PFSK-1 (cell line): ENCODE data around the gene SKIC2.

Experiments used
- REST ChIP-seq, 2 experiments: IDR thresholded peaks; 2 replicates each; pipeline versions ENCODE4 v1.6.1 to v1.8.0; 2011 to 2012; ENCODE audit warnings: low read depth in 2 of 2, low read length in 2 of 2, control low read depth in 1 of 2, inconsistent platforms in 1 of 2, mild to moderate bottlenecking in 1 of 2, moderate library complexity in 1 of 2; ENCODE audit not compliant: insufficient read depth in 1 of 2
- TAF1 ChIP-seq: IDR thresholded peaks from 2 replicates; pipeline ENCODE4 v1.6.1; 2012; ENCODE audit warnings: low read length, control low read depth, borderline replicate concordance; ENCODE audit not compliant: insufficient read depth

GRCh38 chr6:31927242-31927862, 31.6 kb upstream of the SKIC2 start, which contains the start of gene C2:
- TF ChIP-seq REST (IDR thresholded peaks at IDR 0.05; ENCODE audit: insufficient read depth in 1 of 2, low read depth in 2 of 2, low read length in 2 of 2) (no peak), TAF1 (no peak)
